Ectodermal cell (in vitro differentiated cells): ENCODE results near the gene NEK8.

Experiments used
- H3K27ac ChIP-seq: 2 replicates; pipeline ENCODE4 v1.7.0; 2013; ENCODE audit warnings: mild to moderate bottlenecking, low read depth, low read length; ENCODE audit not compliant: insufficient read depth, poor library complexity, severe bottlenecking
- H3K27me3 ChIP-seq: 2 replicates; pipeline ENCODE4 v1.7.0; 2013; ENCODE audit warnings: mild to moderate bottlenecking, low read length; ENCODE audit not compliant: insufficient read depth, control insufficient read depth, poor library complexity, severe bottlenecking
- H3K36me3 ChIP-seq: one replicate; pipeline ENCODE4 v1.7.0; 2013; ENCODE audit warnings: low read length; ENCODE audit not compliant: control insufficient read depth, insufficient read depth
- H3K4me1 ChIP-seq: one replicate; pipeline ENCODE4 v1.7.0; 2013; ENCODE audit warnings: low read length; ENCODE audit not compliant: control insufficient read depth, insufficient read depth
- H3K4me3 ChIP-seq: 2 replicates; pipeline ENCODE4 v1.7.0; 2013; ENCODE audit warnings: low read depth, low read length, control low read depth; ENCODE audit not compliant: insufficient read depth
- H3K9me3 ChIP-seq: 2 replicates; pipeline ENCODE4 v1.7.0; 2013; ENCODE audit warnings: mild to moderate bottlenecking, low read length, moderate library complexity; ENCODE audit not compliant: control insufficient read depth
- WGBS, 2 experiments: methylation state at CpG; one replicate each; pipeline ENCODE4 v1.1.7; 2013; ENCODE audit warnings: missing lambda C conversion rate in 2 of 2; 5-methylcytosine and 5-hydroxymethylcytosine counted together

The NEK8 gene

DNA sequence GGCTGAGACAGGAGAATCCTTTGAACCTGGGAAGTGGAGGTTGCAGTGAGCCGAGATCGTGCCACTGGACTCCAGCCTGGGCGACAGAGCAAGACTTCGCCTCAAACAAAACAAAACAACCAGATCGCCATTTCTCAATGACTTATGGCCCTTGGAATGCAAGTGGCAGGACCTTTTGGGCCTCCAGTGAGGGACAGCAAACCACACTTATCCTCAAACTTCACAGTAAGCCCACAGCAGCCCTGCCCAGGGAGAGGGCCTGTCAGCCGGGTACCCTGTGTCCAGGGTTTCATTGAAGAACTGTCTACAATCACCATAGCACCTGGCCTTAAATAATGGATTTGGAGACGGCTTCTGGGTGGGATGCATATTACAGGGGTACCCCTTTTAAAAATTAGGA, 26.9 kb downstream of the NEK8 start:
- H3K4me3 ChIP-seq: no peak overlapping the region
- peaks cover 26% of the 10 kb centered on the region for H3K36me3 ChIP-seq
- no peaks in the 10 kb centered on the region for H3K4me1 ChIP-seq
- no peaks in the 10 kb centered on the region for H3K27me3 ChIP-seq
- WGBS, 2 experiments: 91 to 95% methylated on average over 6 to 7 of the region's 7 CpGs
- no peaks in the 10 kb centered on the region for H3K9me3 ChIP-seq
- no peak overlapping the region for H3K27ac ChIP-seq

DNA sequence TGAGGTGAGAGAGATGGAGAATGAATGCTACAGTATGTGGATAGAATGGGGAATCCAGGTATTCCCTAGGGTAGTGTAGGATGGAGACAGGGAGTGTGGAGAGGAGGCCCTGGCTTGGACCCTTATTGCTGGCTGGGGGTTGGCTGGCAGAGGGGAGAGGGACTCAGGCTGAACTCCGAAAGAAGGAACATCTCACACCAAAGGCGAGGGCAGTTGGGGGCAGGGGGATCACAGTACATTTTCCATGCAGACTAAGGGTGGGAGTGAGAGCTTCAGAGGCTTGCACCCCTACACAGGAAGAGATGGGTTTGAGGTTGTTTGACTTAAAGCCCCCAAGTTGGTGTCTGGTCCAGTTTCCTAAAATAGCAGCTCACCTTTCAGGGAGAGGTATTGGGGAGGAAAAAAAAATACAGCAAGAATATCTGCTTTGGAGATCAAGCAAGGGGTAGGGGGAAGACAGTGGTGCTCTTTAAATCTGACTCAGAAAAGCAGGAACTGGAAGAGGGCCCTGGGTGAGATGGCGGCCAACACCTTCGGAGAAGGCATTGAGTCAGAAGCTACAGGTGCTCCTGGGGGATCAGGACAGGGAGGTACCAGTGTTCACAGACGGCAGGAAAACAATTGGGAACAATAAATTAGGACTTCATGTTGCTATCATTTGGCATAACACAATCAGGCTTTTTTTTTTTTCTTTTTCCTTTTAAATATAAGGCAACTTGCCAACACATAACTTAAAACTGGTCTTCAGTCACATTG, 27.6 kb downstream of the NEK8 start:
- Histone ChIP-seq H3K36me3 (peaks cover 20% of the 10 kb centered on the region), H3K27me3 (no peaks in the 10 kb centered on the region), H3K4me1 (no peaks in the 10 kb centered on the region), H3K4me3 (no peak overlapping the region), H3K9me3 (no peaks in the 10 kb centered on the region), H3K27ac (no peak overlapping the region)
- 94 to 95% methylated on average over 5 of the region's 5 CpGs for WGBS, 2 experiments

DNA sequence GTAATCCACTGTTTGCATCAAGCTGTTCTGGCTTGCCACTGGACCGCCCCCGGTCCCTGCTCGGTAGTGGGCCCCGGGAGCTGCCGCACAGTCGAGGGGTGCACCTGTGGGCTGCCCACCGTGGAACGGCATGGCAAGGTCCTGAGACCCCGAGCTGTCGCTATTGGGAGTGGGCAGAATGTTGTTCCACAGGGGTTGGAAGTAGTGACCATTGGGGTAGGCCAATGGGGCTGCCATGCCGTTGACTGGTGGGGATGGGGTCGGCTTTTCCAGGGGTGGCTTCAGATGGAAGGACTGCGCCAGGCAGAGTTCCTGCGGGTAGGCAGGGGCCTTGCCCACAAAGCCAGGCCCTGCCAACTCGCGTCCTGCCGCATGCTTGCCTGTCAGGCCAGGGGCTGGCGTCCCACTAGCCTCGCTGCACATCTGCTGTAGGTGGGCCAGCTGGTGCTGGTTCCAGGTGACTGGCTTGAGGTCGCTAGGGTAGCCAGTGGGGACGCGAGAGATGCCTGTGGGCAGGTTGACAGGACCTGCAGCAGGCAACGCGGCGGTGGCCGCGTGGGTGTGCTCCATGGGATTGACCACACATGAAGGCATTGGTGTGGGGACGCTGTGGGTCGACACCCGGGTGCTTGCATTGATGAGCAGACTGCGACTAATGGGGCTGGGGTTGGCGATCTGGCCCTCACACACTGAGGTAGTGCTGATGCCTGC, 30.0 kb downstream of the NEK8 start:
- Histone ChIP-seq H3K4me1 (no peaks in the 10 kb centered on the region), H3K27ac (no peak overlapping the region), H3K36me3 (peaks cover 13% of the 10 kb centered on the region), H3K4me3 (no peak overlapping the region), H3K9me3 (no peaks in the 10 kb centered on the region), H3K27me3 (no peaks in the 10 kb centered on the region)
- 95 to 97% methylated on average over 32 of the region's 32 CpGs for WGBS, 2 experiments

DNA sequence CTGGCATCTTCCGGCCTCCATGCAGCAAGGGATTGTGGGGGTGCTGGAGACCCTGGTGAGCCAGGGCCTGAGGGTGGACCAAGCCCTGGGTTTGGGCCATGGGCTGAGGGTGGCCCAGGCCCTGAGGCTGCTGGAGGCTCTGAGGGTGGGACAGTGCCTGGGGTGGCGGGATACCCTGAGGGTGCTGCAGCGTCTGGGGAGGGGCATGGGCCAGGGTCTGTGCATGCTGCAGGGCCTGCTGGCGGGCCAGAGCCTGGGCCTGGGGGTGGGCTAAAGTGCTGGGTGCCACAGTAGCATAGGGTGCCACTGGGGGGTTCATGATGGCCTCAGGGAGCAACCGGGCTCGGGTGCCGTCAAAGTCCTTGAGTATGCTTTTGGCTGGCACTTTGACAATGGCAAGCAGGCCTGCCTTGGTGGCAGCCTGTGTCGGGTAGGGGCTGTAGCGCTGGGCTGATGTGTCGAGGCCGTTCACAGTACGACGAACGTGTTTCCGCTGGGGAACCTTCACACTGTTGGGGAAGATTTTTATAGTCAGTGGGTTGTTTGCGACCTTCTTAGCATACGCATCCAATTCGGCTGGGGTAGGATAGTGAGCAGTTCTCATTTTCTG, 30.8 kb downstream of the NEK8 start:
- Histone ChIP-seq H3K4me1 (no peaks in the 10 kb centered on the region), H3K9me3 (no peaks in the 10 kb centered on the region), H3K27me3 (no peaks in the 10 kb centered on the region), H3K36me3 (peaks cover 13% of the 10 kb centered on the region), H3K27ac (no peak overlapping the region), H3K4me3 (no peak overlapping the region)
- 95 to 98% methylated on average over 18 of the region's 18 CpGs for WGBS, 2 experiments

DNA sequence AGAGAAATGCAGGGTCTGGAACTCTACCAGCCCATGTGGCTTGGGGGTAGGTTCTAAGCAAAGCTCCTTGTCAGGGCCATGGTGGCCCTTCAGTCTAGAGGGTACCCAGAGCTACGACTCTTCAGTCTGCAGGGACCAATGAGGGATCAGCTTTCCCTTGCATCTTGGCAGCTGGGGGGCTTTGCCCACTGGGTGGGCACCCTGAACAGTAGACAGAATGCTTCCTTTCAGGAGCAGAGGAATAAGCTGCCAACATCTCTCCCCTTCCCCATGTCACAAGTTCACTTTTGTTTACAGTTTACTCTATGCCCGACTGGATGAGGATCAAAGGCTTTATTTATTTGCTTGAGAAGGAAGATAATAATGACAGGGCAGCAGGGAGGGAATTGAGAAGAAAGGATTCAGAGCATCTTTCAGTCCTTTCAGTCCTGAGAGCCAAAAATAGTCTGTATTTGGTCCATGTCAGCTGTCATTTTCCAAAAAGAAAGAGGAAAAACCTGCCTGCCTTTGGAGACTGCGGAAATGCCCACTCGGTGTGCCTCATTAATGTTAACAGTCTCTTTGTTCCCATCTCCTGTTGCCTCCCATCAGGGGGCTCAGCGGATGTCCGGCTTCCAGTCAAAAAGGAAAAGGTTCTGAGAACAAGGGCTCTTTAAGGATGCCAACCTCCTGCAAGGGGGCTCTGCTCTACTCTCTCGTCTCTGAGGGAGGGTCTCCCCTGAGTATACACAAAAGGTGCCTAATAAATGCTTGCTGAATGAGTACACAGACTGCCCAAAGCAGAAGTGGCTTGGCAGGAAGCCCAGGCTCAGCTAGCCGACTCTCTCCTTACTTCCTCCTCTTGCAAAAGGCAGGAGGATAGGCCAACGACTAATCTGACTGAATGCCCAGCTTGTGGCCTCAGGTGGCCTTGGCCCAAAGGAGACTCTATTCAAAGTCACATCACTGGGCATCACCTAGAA, 32.3 kb downstream of the NEK8 start:
- Histone ChIP-seq H3K4me1 (no peaks in the 10 kb centered on the region), H3K9me3 (no peaks in the 10 kb centered on the region), H3K27me3 (no peaks in the 10 kb centered on the region), H3K36me3 (peaks cover 13% of the 10 kb centered on the region), H3K27ac (no peak overlapping the region), H3K4me3 (no peak overlapping the region)
- 8 to 14% methylated on average over 9 of the region's 9 CpGs for WGBS, 2 experiments

GRCh38 chr17:28763137-28763799, 34.7 kb downstream of the NEK8 start:
- Histone ChIP-seq H3K36me3 (peaks cover 9% of the 10 kb centered on the region), H3K4me1 (no peaks in the 10 kb centered on the region), H3K9me3 (no peaks in the 10 kb centered on the region), H3K4me3 (no peak overlapping the region), H3K27me3 (no peaks in the 10 kb centered on the region), H3K27ac (no peak overlapping the region)
- 96% methylated on average over 1 of the region's 1 CpG; no CpG with 5 or more reads in 1 of the 2 experiments for WGBS, 2 experiments

DNA sequence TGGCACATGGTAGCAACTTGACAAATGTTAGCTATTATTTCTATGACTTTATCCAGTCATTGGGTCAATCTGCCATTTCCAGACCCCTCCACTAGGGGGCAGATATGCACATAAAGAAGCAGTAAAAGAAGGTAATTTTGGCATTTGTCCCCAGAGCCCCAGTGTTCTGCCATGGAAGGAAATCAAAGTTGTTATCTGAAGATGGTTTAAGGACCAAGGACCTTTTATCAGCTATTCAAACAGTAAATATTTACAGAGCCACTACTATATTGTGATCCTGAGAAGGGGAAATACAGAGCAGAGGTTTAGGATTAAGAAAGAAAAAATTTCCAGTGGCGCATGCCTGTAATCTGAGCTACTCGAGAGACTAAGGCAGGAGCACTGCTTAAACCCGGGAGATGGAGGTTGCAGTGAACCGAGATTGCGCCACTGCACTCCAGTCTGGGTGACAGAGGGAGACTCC, 35.2 kb downstream of the NEK8 start:
- Histone ChIP-seq H3K36me3 (peaks cover 3% of the 10 kb centered on the region), H3K9me3 (no peaks in the 10 kb centered on the region), H3K4me1 (no peaks in the 10 kb centered on the region), H3K27ac (no peak overlapping the region), H3K27me3 (no peaks in the 10 kb centered on the region), H3K4me3 (no peak overlapping the region)
- WGBS, 2 experiments: 80 to 83% methylated on average over 5 of the region's 5 CpGs

DNA sequence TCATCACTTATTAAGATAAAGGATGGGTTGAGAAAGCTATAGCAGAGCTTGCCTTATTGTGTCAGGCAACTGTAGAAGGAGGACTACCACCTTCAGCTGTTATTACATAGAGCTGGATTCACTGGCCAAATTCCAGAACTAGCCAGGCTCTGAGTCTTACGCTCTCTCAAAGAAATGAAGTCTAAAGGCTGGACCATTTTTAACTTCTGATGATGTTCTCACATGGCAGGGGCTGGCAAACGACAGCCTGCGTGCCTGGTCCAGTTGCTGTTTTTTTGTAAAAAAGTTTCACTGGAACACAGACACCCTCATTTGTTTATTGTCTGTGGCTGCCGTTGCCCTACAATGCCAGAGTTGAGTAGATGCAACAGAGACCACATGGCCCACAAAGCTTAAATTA, 36.5 kb downstream of the NEK8 start:
- Histone ChIP-seq H3K4me1 (no peaks in the 10 kb centered on the region), H3K27ac (no peak overlapping the region), H3K4me3 (no peak overlapping the region), H3K9me3 (no peaks in the 10 kb centered on the region), H3K27me3 (no peaks in the 10 kb centered on the region), H3K36me3 (no peaks in the 10 kb centered on the region)
- WGBS, 2 experiments: 94 to 95% methylated on average over 4 of the region's 4 CpGs

DNA sequence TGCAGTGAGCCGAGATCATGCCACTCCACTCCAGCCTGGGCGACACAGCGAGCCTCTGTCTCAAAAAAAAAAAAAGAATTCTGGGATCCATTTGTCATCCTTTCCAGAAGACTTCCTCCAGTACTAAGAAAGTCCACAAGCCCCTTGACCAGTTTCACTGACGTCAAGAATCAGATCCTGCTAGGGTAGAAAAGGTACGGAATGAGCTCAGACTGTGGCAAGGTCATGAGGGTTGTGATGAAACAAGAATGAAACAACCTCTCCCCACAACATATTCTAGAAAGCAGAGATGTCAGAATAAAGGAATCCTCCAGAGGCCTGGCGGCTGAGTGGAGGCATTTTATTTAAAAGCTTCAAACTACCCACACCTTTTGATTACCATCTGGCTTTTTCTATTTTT, 45.1 kb downstream of the NEK8 start:
- no peak overlapping the region for H3K4me3 ChIP-seq
- no peak overlapping the region for H3K27ac ChIP-seq
- no peaks in the 10 kb centered on the region for H3K4me1 ChIP-seq
- no peaks in the 10 kb centered on the region for H3K27me3 ChIP-seq
- H3K36me3 ChIP-seq: no peaks in the 10 kb centered on the region
- WGBS, 2 experiments: 82 to 87% methylated on average over 5 to 6 of the region's 6 CpGs
- H3K9me3 ChIP-seq: no peaks in the 10 kb centered on the region
